ENCODE data around the gene SPHKAP.

DNA sequence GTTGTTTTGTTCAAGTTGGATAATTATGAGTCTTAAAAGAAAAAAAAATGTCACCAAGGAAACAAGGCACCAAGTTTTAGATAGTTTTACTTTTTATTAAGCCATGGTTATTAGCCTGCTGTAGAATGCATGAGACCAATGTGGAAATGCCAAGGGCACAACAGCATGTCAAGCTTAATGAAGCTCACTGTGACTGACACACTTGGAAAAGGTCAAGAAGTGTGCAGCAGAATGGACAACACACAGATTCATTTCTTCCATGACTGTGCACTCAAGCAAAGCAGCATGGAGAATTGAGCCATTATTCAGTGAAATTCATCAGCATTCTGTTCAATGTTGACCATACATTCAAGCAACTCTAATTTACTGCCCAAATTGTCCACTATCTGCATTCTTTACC is 23.6 kb downstream of the SPHKAP start:
- TF ChIP-seq, protein P1, sequence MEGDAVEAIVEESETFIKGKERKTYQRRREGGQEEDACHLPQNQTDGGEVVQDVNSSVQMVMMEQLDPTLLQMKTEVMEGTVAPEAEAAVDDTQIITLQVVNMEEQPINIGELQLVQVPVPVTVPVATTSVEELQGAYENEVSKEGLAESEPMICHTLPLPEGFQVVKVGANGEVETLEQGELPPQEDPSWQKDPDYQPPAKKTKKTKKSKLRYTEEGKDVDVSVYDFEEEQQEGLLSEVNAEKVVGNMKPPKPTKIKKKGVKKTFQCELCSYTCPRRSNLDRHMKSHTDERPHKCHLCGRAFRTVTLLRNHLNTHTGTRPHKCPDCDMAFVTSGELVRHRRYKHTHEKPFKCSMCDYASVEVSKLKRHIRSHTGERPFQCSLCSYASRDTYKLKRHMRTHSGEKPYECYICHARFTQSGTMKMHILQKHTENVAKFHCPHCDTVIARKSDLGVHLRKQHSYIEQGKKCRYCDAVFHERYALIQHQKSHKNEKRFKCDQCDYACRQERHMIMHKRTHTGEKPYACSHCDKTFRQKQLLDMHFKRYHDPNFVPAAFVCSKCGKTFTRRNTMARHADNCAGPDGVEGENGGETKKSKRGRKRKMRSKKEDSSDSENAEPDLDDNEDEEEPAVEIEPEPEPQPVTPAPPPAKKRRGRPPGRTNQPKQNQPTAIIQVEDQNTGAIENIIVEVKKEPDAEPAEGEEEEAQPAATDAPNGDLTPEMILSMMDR (IDR thresholded peaks at IDR 0.05; ENCODE audit: insufficient read depth, low read depth, low read length): no peak
- TF ChIP-seq EZH2 (IDR thresholded peaks at IDR 0.05; ENCODE audit: insufficient read depth, low read length): no peak

Measured in astrocyte (in vitro differentiated cells and primary cell).